T-helper 1 cell treated with Interleukin-12 subunit alpha and Interleukin-12 subunit beta and Interleukin-4 antibody, amounts not matched to agents 30 ng/mL and 1 ng/mL, for 36 hours (primary cell): ENCODE results near the gene EXOC1L. TPM values are rescaled to one million over a fixed set of nuclear protein-coding genes. Genes with fewer than 3 reads are reported as not detected.
"Not testable (repeated sequence)": the region's sequence is repeated elsewhere in the genome, so short reads cannot be mapped to it uniquely, and the experiment has no call there.

Experiments used
- intact Hi-C: fragments of 100-400 bp; cut with micrococcal nuclease; formaldehyde crosslinking; loops from one replicate; pipeline ENCODE4 v1.15.1; 2024
- total RNA-seq: library from RNA; stranded (reverse); gene quantifications from 2 replicates; pipeline ENCODE4 v1.2.3, GENCODE V29; 2022

The EXOC1L gene
- total RNA-seq, 1 donor from 2014 or later: not detected

- intact Hi-C loops: no loop called here
Measured at GRCh38 chr4:55837903-55838302, 18.3 kb downstream of the EXOC1L start.

- intact Hi-C loops: no loop called here
Measured at GRCh38 chr4:55838356-55838755, 18.8 kb downstream of the EXOC1L start.

GRCh38 chr4:55838952-55839351 lies 19.4 kb downstream of the EXOC1L start:
- intact Hi-C loops: no loop called here

- intact Hi-C loops: no loop called here
Measured at GRCh38 chr4:55840956-55841355, 21.4 kb downstream of the EXOC1L start.

GRCh38 chr4:55841373-55842239 lies 22.0 kb downstream of the EXOC1L start:
- intact Hi-C loops: not testable (repeated sequence)

GRCh38 chr4:55842312-55842711 lies 22.7 kb downstream of the EXOC1L start:
- intact Hi-C loops: not testable (repeated sequence)

- intact Hi-C loops: loop anchor here (5.0 to 10.0 kb wide), 3 partner anchors 412 to 1785 kb away; partner anchors contain the start of gene CHIC2
Measured at GRCh38 chr4:55849724-55850123, 30.1 kb downstream of the EXOC1L start.

GRCh38 chr4:55851885-55852284 lies 32.3 kb downstream of the EXOC1L start:
- intact Hi-C loops: loop anchor here (2.0 to 10.0 kb wide), 5 partner anchors 55 to 1787 kb away; partner anchors contain the start of gene CHIC2

- intact Hi-C loops: loop anchor here (1.0 to 10.0 kb wide), 15 partner anchors 14 to 1789 kb away; partner anchors contain the start of genes AASDH, CEP135, CHIC2 and CLOCK
Measured at GRCh38 chr4:55853484-55854046, 34.0 kb downstream of the EXOC1L start, which contains the start of gene EXOC1. TSS of gene EXOC1 (plus strand) at chr4:55853648. CDS start at chr4:55858324, 4,676 bp downstream.

- intact Hi-C loops: loop anchor here (2.0 to 10.0 kb wide), 4 partner anchors 417 to 1789 kb away; partner anchors contain the start of genes CHIC2 and REST
Measured at GRCh38 chr4:55854129-55854528, 34.5 kb downstream of the EXOC1L start.

- intact Hi-C loops: loop anchor here (10.0 kb wide), 1 partner anchor 1793 kb away; the partner anchor contains the start of gene CHIC2
Measured at GRCh38 chr4:55857586-55857985, 38.0 kb downstream of the EXOC1L start.

- intact Hi-C loops: loop anchor here (2.0 to 10.0 kb wide), 2 partner anchors 93 to 1795 kb away; partner anchors contain the start of gene CHIC2
Measured at GRCh38 chr4:55859711-55860110, 40.1 kb downstream of the EXOC1L start.

GRCh38 chr4:55864577-55865223 lies 45.1 kb downstream of the EXOC1L start:
- intact Hi-C loops: loop anchor here (5.0 kb wide), 5 partner anchors 183 to 1547 kb away; partner anchors contain the start of gene TMEM165

GRCh38 chr4:55865228-55865806 lies 45.7 kb downstream of the EXOC1L start:
- intact Hi-C loops: loop anchor here (5.0 kb wide), 5 partner anchors 182 to 1548 kb away; partner anchors contain the start of gene TMEM165

- intact Hi-C loops: loop anchor here (2.0 to 5.0 kb wide), 6 partner anchors 181 to 1549 kb away; partner anchors contain the start of genes CLOCK and TMEM165
Measured at GRCh38 chr4:55866290-55866907, 46.8 kb downstream of the EXOC1L start.

GRCh38 chr4:55866973-55867574 lies 47.5 kb downstream of the EXOC1L start:
- intact Hi-C loops: loop anchor here (1.0 to 5.0 kb wide), 10 partner anchors 14 to 1550 kb away; partner anchors contain the start of genes CLOCK, EXOC1, SRD5A3 and TMEM165

GRCh38 chr4:55868581-55869090 lies 49.0 kb downstream of the EXOC1L start:
- intact Hi-C loops: loop anchor here (5.0 kb wide), 5 partner anchors 179 to 1551 kb away; partner anchors contain the start of gene TMEM165

- intact Hi-C loops: no loop called here
Measured at GRCh38 chr4:55871299-55871800, 51.8 kb downstream of the EXOC1L start.

- intact Hi-C loops: no loop called here
Measured at GRCh38 chr4:55874831-55875230, 55.2 kb downstream of the EXOC1L start.
